ENCODE measurements around the gene CDK1. TPM values are rescaled to one million over a fixed set of nuclear protein-coding genes. Genes with fewer than 3 reads are reported as not detected.

Gene CDK1
- polyA plus RNA-seq, 3 donors, result 62.0 to 94.0 (median 72.9) TPM

GRCh38 chr10:60801522-60801921, 23.2 kb downstream of the CDK1 start:
- DNase-seq (ENCODE audit: extremely low read depth in 1 of 11, low read depth in 9 of 11, low spot score in 4 of 11), result no peak

DNA sequence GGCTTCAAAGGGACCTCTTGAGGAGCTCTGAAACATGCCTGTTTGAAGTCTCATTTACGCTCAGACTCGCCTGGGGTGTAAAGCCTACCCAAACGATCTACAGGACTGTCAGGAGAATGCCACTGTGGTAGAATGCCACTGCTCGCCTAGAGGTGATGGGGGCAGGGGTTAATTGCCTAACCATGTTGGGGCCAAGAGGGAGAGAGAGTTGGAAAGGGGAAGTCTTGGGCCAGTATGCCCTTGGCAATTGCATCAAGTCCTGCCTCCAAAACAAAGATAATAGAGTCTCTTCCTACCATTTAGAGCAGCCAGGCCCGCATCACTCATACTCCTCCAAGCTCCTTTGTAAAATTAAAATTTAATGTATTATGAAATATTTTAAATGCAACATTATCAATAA, 25.2 kb downstream of the CDK1 start:
- DNase-seq (ENCODE audit: extremely low read depth in 1 of 11, low read depth in 9 of 11, low spot score in 4 of 11), result no peak

DNA sequence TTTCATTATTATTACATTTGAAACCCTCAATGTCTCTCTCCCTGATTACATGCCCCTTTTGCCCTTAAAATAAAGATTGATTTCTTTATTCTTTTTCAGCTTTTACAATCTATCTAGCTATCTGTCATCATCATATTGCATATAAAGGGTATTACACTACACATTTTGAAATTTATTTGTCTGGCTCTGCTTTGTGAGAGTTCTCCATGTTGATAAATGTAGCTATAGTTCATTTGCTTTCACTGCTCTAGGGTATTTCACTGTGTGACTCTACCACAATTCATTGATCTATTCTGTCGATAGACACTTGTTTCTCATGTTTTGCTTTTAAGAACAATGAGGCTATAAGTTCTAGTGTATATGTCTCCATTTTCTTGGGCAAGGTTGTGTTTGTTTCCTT, 25.6 kb downstream of the CDK1 start:
- DNase-seq (ENCODE audit: extremely low read depth in 1 of 11, low read depth in 9 of 11, low spot score in 4 of 11), result no peak

- no peak for DNase-seq (ENCODE audit: extremely low read depth in 1 of 11, low read depth in 9 of 11, low spot score in 4 of 11)
Measured at GRCh38 chr10:60806921-60807320, 28.6 kb downstream of the CDK1 start.

DNA sequence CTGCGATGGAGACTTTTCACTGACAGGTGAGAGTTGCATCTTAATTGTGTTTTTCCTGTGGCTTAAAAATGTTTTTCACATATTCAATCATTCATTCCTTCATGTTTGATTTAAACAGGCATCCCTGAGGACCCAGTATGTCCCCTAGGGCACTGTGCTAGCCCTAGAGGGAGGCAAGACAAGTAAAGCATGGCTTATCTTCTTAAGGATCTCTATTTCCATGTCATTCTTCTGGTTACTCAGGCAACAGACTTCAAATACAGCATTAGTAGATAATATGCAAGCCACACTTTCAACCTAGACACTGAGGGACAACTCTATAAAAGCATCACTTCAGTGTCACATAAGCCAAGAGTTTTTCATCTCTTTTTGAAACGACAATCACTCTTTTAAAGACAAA, 29.2 kb downstream of the CDK1 start:
- DNase-seq (ENCODE audit: extremely low read depth in 1 of 11, low read depth in 9 of 11, low spot score in 4 of 11), result no peak

DNA sequence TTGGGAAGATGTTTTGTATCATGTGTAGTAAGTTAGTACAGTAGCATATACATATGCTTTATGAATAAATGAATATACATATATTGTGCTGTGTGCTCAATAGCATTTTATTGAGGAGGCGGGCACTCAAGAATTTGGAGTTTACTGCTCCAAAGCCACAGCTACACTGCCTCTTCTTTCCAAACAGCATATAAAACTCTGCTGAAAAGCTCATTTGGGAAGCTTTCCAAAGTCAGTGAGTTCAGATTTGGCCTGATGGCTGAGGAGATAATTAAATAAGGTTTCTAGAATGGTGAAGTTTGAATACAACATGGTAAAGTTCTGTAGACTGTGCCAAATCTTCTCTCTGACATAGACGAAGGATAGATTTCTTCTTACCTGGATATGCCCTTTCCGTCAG, 29.8 kb downstream of the CDK1 start:
- no peak for DNase-seq (ENCODE audit: extremely low read depth in 1 of 11, low read depth in 9 of 11, low spot score in 4 of 11)

- DNase-seq (ENCODE audit: extremely low read depth in 1 of 11, low read depth in 9 of 11, low spot score in 4 of 11), result no peak
Measured at GRCh38 chr10:60809157-60809556, 30.9 kb downstream of the CDK1 start.

DNA sequence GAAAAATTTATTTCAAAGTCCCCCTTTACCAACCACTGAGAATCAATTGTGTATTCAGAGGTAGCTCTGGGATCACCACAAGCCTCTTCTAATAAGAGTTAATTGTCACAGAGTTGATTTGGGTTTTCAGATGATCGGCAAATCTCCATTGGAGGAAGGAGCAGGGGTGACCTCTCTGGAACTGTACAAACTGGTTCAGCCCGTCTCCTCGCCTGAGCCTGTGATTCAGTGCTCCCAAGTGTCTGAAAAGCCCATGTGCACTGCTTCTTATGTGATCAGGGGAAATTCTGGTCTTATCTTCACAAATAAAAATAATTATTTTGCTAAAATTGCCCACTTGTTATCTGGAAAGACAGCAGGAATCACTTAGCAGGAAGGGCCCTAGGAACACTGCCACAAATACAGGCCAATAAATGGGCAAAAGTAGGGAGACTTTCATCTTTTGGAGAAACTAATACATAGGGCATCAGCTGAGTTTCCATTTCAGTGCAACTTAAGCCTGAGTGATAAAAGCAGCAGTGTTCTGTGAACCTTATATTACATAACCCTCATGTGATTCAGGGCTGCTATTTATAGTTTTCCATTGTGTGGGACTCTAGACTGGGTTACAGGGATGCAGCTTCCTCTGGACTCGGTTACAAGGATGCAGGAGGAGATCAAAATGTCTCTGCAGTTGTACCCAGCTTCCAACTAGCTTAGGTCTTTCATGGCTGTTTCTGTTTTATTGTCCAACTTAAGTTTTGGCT, 32.3 kb downstream of the CDK1 start:
- DNase-seq (ENCODE audit: extremely low read depth in 1 of 11, low read depth in 9 of 11, low spot score in 4 of 11), result no peak

DNA sequence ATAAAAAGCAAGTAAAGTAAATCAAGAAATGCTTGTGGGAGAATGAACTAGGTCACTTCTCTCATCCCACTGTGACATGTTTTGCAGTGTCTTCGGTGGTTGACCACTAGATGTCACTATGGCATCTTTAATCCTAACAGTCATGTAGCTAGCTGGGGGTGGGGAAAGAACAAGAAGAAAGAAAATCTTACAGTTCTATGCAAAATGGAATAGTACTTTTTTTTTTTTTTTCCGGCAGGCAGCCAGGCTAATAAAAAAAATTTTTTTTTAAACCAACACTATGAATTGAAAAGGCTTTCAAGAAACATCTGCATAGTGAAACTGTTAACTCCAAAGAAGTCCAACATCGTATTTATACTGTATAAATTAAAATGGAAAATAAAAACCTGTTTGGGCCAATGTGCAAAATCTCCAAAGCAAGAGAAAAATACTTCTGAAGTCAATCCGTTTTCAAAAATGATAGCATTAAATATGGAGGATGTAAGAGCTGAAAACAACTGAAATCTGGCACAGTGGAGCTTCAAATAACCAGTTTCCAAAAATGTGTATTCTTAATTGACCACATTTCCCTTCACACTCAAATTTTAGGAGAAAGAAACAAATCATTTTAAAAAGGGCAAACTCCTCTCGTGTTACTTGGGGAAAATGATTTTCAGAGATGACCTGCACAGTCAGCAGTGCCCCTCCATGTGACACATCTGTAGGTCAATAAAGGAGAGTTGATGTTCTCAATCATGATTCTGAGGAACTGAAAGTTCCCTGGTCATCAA, 38.5 kb downstream of the CDK1 start:
- peak; percentile 69 to 91 (median 85) for DNase-seq (ENCODE audit: extremely low read depth in 1 of 11, low read depth in 9 of 11, low spot score in 4 of 11)

DNA sequence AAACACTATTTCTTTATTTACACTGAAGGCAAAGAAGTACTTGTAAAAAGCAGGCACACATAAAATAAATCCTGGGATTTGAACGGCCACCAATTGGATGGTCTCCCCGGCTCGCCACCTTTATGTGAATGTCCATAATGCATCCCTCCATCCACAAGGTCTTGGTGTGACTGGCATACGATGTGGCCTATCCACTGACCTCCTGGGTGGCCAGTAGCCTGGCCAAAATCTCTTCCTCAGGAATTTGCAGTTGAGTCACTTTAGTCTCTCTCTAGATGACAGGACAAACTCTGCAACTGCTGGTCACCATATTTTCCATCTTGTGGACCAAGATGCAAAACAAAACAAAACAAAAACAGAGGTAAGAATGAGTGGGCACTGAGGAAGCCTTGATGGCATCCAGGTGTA, 39.1 kb downstream of the CDK1 start:
- DNase-seq (ENCODE audit: extremely low read depth in 1 of 11, low read depth in 9 of 11, low spot score in 4 of 11), result no peak

GRCh38 chr10:60818134-60818770, 40.0 kb downstream of the CDK1 start:
- DNase-seq (ENCODE audit: extremely low read depth in 1 of 11, low read depth in 9 of 11, low spot score in 4 of 11), result peak in 2 of 11 donors; percentile 36 to 57

DNA sequence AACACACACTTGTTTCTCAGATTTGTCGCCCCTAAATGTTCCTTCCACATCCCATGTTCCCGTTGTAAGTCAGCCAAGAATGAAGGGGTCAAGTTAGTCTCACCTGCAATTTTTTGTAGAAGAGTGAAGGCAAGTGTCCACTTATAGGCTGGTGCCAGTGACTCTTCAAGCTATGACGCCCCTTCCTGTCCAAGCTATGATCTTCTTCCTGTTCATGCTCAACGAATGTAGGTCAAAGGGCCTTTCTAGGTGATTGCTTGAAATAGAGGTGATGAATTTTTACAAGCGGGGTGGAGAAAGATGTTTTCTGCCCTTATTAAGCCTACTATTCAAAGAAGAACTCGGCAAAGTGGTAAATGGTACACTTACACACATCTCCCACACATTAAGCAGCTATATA, 41.0 kb downstream of the CDK1 start:
- no peak for DNase-seq (ENCODE audit: extremely low read depth in 1 of 11, low read depth in 9 of 11, low spot score in 4 of 11)

DNA sequence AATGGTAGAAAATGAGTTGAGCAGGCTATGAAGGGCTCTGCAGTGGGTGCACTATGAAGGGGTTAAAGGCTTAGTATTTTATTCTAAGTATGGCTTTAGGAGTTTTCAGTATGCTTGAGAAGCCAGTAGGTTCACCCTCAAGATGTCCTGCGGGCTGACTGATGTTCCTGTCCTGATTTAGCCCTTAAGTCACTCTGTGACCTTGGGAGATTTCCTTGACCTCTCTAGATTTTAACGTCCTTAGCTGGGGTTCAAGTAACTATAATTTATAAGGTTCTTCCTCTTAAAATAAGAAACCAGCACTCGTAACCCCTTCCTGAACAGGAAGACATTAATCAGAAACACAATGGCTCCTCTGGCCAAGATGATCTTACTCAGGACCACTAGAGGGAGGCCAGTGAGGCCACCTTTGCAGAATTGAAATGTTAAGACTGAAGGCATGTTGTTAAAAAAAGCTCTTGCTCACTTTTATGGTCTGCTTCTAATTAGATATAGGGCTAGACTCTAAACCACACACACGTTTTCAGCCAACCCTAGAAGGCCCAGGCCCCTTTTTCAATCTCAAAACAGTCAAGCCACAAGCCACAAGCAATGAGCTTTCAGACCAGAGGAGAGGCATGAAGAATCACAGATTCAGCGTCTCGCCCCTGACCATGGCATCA, 41.9 kb downstream of the CDK1 start:
- peak in 2 of 11 donors; percentile 53 to 57 for DNase-seq (ENCODE audit: extremely low read depth in 1 of 11, low read depth in 9 of 11, low spot score in 4 of 11)

DNA sequence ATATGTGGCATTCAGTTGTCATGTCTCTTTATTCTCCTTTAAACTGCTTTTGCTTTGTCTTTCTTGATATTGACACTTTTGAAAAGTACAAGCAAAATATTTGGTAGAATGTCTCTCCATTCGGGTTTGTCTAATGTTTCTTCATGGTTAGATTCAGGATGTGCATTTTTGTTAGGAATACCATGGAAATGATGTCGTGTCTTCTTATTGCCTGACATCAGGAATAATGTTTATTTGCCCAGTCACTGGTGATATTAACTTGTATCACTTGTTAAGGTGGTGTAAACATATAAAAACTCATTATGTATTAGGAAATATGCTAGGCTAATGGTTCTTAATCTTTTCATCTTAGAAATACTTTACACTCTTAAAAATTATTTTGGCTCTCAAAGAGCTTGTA, 43.4 kb downstream of the CDK1 start:
- DNase-seq (ENCODE audit: extremely low read depth in 1 of 11, low read depth in 9 of 11, low spot score in 4 of 11), result no peak

GRCh38 chr10:60822809-60823208, 44.5 kb downstream of the CDK1 start:
- DNase-seq (ENCODE audit: extremely low read depth in 1 of 11, low read depth in 9 of 11, low spot score in 4 of 11), result no peak

- no peak for DNase-seq (ENCODE audit: extremely low read depth in 1 of 11, low read depth in 9 of 11, low spot score in 4 of 11)
Measured at GRCh38 chr10:60823324-60823723, 45.0 kb downstream of the CDK1 start.

DNA sequence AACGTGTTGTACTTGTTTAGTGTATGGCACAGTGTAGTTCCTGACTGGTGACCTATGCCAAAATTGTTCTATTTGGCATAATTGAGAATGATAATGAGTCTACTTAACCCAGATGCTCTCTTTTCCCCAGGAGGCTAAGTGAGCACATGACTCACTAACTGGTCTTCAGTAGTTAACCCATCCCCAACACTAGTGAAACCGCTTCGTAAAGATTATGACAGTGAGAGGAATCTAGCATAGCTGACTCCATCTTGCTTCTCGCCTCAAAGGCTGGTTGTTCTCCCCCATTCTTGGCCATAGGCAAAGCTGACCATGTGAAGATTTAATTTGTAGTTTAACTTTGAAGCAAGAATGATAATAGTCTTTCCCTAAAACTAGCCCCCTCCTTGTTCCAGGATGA, 47.2 kb downstream of the CDK1 start:
- DNase-seq (ENCODE audit: extremely low read depth in 1 of 11, low read depth in 9 of 11, low spot score in 4 of 11), result no peak

DNA sequence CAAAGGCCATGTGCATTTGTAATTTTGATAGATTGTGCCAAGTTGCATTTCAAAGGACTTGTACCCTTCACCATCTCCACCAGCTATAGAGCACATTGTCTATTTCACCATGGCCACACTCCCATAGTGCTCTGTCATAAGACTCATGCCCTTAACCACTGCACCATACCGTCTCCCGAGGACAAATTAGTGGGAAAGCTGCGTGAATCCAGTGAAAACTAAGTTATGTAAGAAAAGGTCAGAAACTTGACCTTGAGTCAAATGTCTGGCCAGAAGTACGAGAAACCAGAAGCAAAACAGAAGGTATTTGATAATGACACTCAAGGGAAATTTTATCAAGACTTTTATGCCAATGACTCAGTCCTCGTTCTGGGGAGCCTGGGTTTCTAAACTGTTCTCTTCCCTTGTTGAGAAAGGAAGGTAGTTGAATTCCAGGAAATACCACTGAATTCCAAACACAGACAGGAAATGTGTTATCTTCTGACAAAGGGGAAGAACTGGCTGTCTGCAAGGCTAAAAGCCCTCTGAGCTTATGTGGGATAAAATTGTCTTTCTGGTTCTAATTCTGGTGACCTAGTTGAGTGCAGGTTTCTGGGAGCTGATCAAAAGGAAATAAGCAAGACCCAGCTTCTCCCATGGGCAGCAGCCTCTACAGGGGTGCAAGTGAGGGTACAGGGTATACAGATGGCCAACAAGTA, 49.7 kb downstream of the CDK1 start:
- DNase-seq (ENCODE audit: extremely low read depth in 1 of 11, low read depth in 9 of 11, low spot score in 4 of 11), result no peak

- DNase-seq (ENCODE audit: extremely low read depth in 1 of 11, low read depth in 9 of 11, low spot score in 4 of 11), result no peak
Measured at GRCh38 chr10:60828489-60828852, 50.2 kb downstream of the CDK1 start.

All from renal cortex interstitium (tissue), 11 donors.